IMR-90 (cell line): Measurements from ENCODE around the gene KRT79. TPM values are rescaled to one million over a fixed set of nuclear protein-coding genes. Genes with fewer than 3 reads are reported as not detected.

ENCODE experiments used
- ATAC-seq: fragments of 200-7000 bp; cut with Tn5 transposase; 2 replicates; pipeline ENCODE4 v1.9.1; 2020; ENCODE audit warnings: low read depth, mild to moderate bottlenecking, moderate library complexity
- BruUV-seq: library from RNA; stranded (reverse); fragments of 400-500 nt; replicated peaks from 2 replicates; lab custom pipeline; 2021; lab: Mats Ljungman, UMichigan
- CTCF ChIA-PET: fragments of 300-600 bp; formaldehyde crosslinking; extraction: SDS; loops from one replicate; lab custom pipeline; 2021; ENCODE audit warnings: antibody characterized with exemption; lab: Yijun Ruan, JAX
- POLR2A ChIA-PET: fragments of 300-600 bp; sonication (Branson Sonifier 250); formaldehyde crosslinking; loops from one replicate; lab custom pipeline; 2022; ENCODE audit warnings: antibody characterized with exemption; ENCODE audit not compliant: unreplicated experiment; lab: Charles Lee
- DNase-seq: peaks from one replicate; pipeline ENCODE4 v3.0.0; 2013
- H2AFZ ChIP-seq: replicated peaks from 2 replicates; pipeline ENCODE3; 2013; ENCODE audit warnings: low read length, mild to moderate bottlenecking; ENCODE audit not compliant: poor library complexity
- H2AK5ac ChIP-seq: 2 replicates; pipeline ENCODE4 v1.6.1; 2013; ENCODE audit warnings: low read depth, low read length, inconsistent platforms
- H2AK9ac ChIP-seq: replicated peaks from 2 replicates; pipeline ENCODE3; 2013; ENCODE audit warnings: mild to moderate bottlenecking, low read depth, low read length, moderate library complexity; ENCODE audit not compliant: poor library complexity
- H2BK120ac ChIP-seq: 2 replicates; pipeline ENCODE4 v1.6.1; 2013; ENCODE audit warnings: low read depth, low read length, inconsistent platforms
- H2BK15ac ChIP-seq: 3 replicates; pipeline ENCODE4 v1.6.1; 2013; ENCODE audit warnings: low read depth, low read length, inconsistent platforms
- H2BK20ac ChIP-seq: 2 replicates; pipeline ENCODE4 v1.6.1; 2013; ENCODE audit warnings: low read depth, mild to moderate bottlenecking, inconsistent platforms, low read length, moderate library complexity
- H2BK5ac ChIP-seq: 2 replicates; pipeline ENCODE4 v1.6.1; 2013; ENCODE audit warnings: mild to moderate bottlenecking, low read depth, low read length, inconsistent platforms; ENCODE audit not compliant: poor library complexity, severe bottlenecking
- H3K14ac ChIP-seq: replicated peaks from 2 replicates; pipeline ENCODE4 v1.6.1; 2013; ENCODE audit warnings: low read depth, low read length, inconsistent platforms
- H3K18ac ChIP-seq: 2 replicates; pipeline ENCODE4 v1.6.1; 2013; ENCODE audit warnings: low read depth, low read length, control low read depth
- H3K23ac ChIP-seq: 2 replicates; pipeline ENCODE4 v1.6.1; 2013; ENCODE audit warnings: low read depth, low read length, inconsistent platforms
- H3K27ac ChIP-seq: 2 replicates; pipeline ENCODE4 v1.5.1; 2013; ENCODE audit warnings: mild to moderate bottlenecking, control low read depth, low read length; ENCODE audit not compliant: insufficient read depth
- H3K27me3 ChIP-seq: 2 replicates; pipeline ENCODE4 v1.6.1; 2013; ENCODE audit warnings: low read length; ENCODE audit not compliant: control insufficient read depth, insufficient read depth
- H3K36me3 ChIP-seq: 2 replicates; pipeline ENCODE4 v1.6.1; 2013; ENCODE audit warnings: low read length, mixed read lengths; ENCODE audit not compliant: control insufficient read depth, insufficient read depth
- H3K4ac ChIP-seq: 2 replicates; pipeline ENCODE4 v1.6.1; 2013; ENCODE audit warnings: low read depth, low read length, inconsistent platforms
- H3K4me1 ChIP-seq: 2 replicates; pipeline ENCODE4 v1.6.1; 2013; ENCODE audit warnings: low read length, mixed read lengths; ENCODE audit not compliant: control insufficient read depth, insufficient read depth
- H3K4me2 ChIP-seq: 2 replicates; pipeline ENCODE4 v1.6.1; 2013; ENCODE audit warnings: low read depth, mild to moderate bottlenecking, control low read depth, low read length, moderate library complexity
- H3K4me3 ChIP-seq: 2 replicates; pipeline ENCODE4 v1.5.1; 2013; ENCODE audit warnings: low read depth, mild to moderate bottlenecking, control low read depth, low read length, moderate library complexity; ENCODE audit not compliant: insufficient read depth
- H3K56ac ChIP-seq: 2 replicates; pipeline ENCODE4 v1.6.1; 2013; ENCODE audit warnings: low read length, inconsistent platforms; ENCODE audit not compliant: insufficient read depth; ENCODE audit errors: extremely low read depth
- H3K79me1 ChIP-seq, 2 experiments: 2 replicates each; pipeline ENCODE4 v1.6.1; 2013; ENCODE audit warnings: low read length in 2 of 2, inconsistent platforms in 1 of 2, low read depth in 1 of 2
- H3K9ac ChIP-seq: 2 replicates; pipeline ENCODE4 v1.6.1; 2013; ENCODE audit warnings: low read depth, low read length, control low read depth
- H3K9me1 ChIP-seq: 2 replicates; pipeline ENCODE4 v1.6.1; 2013; ENCODE audit warnings: low read length, inconsistent platforms; ENCODE audit not compliant: insufficient read depth
- H3K9me3 ChIP-seq: 2 replicates; pipeline ENCODE4 v1.6.1; 2013; ENCODE audit warnings: low read length; ENCODE audit not compliant: control insufficient read depth, insufficient read depth
- H4K20me1 ChIP-seq: 2 replicates; pipeline ENCODE4 v1.6.1; 2013; ENCODE audit warnings: low read length, inconsistent platforms; ENCODE audit not compliant: insufficient read depth
- H4K5ac ChIP-seq: 2 replicates; pipeline ENCODE4 v1.6.1; 2013; ENCODE audit warnings: mild to moderate bottlenecking, low read depth, low read length, control low read depth
- H4K8ac ChIP-seq, 2 experiments: 2 replicates each; pipeline ENCODE4 v1.6.1; 2013; ENCODE audit warnings: low read depth in 2 of 2, low read length in 2 of 2, control low read depth in 1 of 2, inconsistent platforms in 1 of 2
- H4K91ac ChIP-seq: 2 replicates; pipeline ENCODE4 v1.6.1; 2013; ENCODE audit warnings: low read depth, low read length, inconsistent platforms; ENCODE audit not compliant: insufficient read depth
- CEBPB ChIP-seq: IDR thresholded peaks from 2 replicates; pipeline ENCODE4 v1.6.1; 2012; ENCODE audit warnings: low read depth, low read length, improper control_type of control experiment
- MXI1 ChIP-seq: IDR thresholded peaks from 2 replicates; pipeline ENCODE4 v1.6.1; 2012; ENCODE audit warnings: low read depth, mild to moderate bottlenecking, low read length, moderate library complexity, borderline replicate concordance
- RFX5 ChIP-seq: IDR thresholded peaks from 2 replicates; pipeline ENCODE4 v1.8.0; 2012; ENCODE audit warnings: low read depth, mild to moderate bottlenecking, low read length, moderate library complexity
- WGBS, 2 experiments: methylation state at CpG; one replicate each; pipeline versions ENCODE4 v1.1.5 to v1.1.7; 2013; ENCODE audit warnings: missing lambda C conversion rate in 2 of 2; ENCODE audit not compliant: insufficient read length in 1 of 2; ENCODE audit errors: extremely low coverage in 2 of 2; 5-methylcytosine and 5-hydroxymethylcytosine counted together
- dilution Hi-C: fragments of 300-500 bp; cut with HindIII; formaldehyde crosslinking; loops from one replicate; pipeline ENCODE4 v1.14.3; 2018; ENCODE audit warnings: low sequenced_read_pairs; ENCODE audit not compliant: unreplicated experiment
- in situ Hi-C: fragments of 300-500 bp; cut with MboI; formaldehyde crosslinking; loops from 3 replicates; pipeline ENCODE4 v1.14.3; 2019; ENCODE audit warnings: low sequenced_read_pairs, inconsistent platforms, mixed read lengths
- intact Hi-C: fragments of 100-400 bp; cut with micrococcal nuclease; formaldehyde crosslinking; loops from 2 replicates; pipeline ENCODE4 v1.10.0; 2022
- polyA plus RNA-seq, 3 experiments: library from polyadenylated mRNA; depleted of rRNA; stranded (reverse); fragments of >200 nt; gene quantifications; 2 replicates each; pipeline ENCODE4 v1.2.3, GENCODE V29; 2012; ENCODE audit warnings: low replicate concordance in 1 of 3
- total RNA-seq: library from RNA; depleted of rRNA; stranded (reverse); fragments of >200 nt; gene quantifications from 2 replicates; pipeline ENCODE4 v1.2.3, GENCODE V29; 2012
- TF ChIP-seq, protein P1 (sequence below): conservative IDR thresholded peaks from 2 replicates; pipeline ENCODE4 v1.5.1; 2012; ENCODE audit warnings: mild to moderate bottlenecking, low read depth, low read length, improper control_type of control experiment

KRT79 gene
- total and polyA plus RNA-seq, 2 of the 4 experiments (the other 2 are of a cell fraction), result under 0.01 to 0.24 TPM

DNA sequence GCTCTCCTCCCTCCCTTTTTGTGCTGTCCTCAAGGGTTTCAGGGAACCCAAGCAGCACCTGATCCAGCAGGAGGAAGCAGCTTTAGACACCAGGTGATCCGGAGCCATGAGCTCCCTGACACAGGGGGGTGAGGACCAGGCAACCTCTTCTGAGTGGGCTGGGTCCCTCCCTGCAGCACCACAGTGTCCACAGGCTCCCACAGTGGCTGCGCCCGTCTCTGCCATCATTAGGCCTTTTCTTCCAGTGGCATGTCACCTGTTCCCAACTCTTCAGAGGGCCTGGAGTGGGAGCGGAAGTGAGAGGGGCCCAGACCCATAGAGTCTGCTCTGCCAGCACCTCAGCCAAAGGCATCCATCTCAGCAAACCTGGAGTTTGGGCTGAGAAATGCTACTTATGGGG lies 56.5 kb downstream of the KRT79 start:
- Histone ChIP-seq H2BK5ac (no peak overlapping the region), H3K9ac (no peak overlapping the region)
- POLR2A ChIA-PET, result no interaction called here

More for the DNA sequence above, 56.5 kb downstream of the KRT79 start:
- CTCF ChIA-PET, result no interaction called here
- Histone ChIP-seq H3K4me3 (no peak overlapping the region), H3K36me3 (no peaks in the 10 kb centered on the region), H3K27me3 (peaks cover 32% of the 10 kb centered on the region), H3K4me2 (no peak overlapping the region), H4K91ac (no peak overlapping the region), H2BK15ac (no peak overlapping the region), H2AK5ac (no peak overlapping the region), H2AK9ac (no peak overlapping the region), H3K56ac (no peak overlapping the region), H2BK20ac (no peak overlapping the region), H4K8ac (no peak overlapping the region), H3K9me3 (no peaks in the 10 kb centered on the region), H3K4ac (no peak overlapping the region), H3K4me1 (no peaks in the 10 kb centered on the region), H2AFZ (no peak overlapping the region), H3K79me1 (no peaks in the 10 kb centered on the region), H4K5ac (no peak overlapping the region), H3K27ac (no peak overlapping the region), H4K20me1 (no peaks in the 10 kb centered on the region), H3K9me1 (no peaks in the 10 kb centered on the region), H3K14ac (no peak overlapping the region), H3K23ac (no peak overlapping the region), H3K18ac (no peak overlapping the region), H2BK120ac (no peak overlapping the region)
- intact Hi-C loops (no loop called here), in situ Hi-C loops (no loop called here), dilution Hi-C loops (no loop called here)
- no TSS peak for BruUV-seq
- TF ChIP-seq CEBPB (no peak), MXI1 (no peak), RFX5 (no peak)
- TF ChIP-seq, protein P1, sequence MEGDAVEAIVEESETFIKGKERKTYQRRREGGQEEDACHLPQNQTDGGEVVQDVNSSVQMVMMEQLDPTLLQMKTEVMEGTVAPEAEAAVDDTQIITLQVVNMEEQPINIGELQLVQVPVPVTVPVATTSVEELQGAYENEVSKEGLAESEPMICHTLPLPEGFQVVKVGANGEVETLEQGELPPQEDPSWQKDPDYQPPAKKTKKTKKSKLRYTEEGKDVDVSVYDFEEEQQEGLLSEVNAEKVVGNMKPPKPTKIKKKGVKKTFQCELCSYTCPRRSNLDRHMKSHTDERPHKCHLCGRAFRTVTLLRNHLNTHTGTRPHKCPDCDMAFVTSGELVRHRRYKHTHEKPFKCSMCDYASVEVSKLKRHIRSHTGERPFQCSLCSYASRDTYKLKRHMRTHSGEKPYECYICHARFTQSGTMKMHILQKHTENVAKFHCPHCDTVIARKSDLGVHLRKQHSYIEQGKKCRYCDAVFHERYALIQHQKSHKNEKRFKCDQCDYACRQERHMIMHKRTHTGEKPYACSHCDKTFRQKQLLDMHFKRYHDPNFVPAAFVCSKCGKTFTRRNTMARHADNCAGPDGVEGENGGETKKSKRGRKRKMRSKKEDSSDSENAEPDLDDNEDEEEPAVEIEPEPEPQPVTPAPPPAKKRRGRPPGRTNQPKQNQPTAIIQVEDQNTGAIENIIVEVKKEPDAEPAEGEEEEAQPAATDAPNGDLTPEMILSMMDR, result no peak
- 57% methylated on average over 1 of the region's 4 CpGs; no CpG with 5 or more reads in 1 of the 2 experiments for WGBS, 2 experiments
- DNase-seq, result no peak
- no peak for ATAC-seq
